ENCODE data around the gene PRCC.

- no peak for TF ChIP-seq POLR2A (IDR thresholded peaks at IDR 0.05)
- TF ChIP-seq, protein P1, sequence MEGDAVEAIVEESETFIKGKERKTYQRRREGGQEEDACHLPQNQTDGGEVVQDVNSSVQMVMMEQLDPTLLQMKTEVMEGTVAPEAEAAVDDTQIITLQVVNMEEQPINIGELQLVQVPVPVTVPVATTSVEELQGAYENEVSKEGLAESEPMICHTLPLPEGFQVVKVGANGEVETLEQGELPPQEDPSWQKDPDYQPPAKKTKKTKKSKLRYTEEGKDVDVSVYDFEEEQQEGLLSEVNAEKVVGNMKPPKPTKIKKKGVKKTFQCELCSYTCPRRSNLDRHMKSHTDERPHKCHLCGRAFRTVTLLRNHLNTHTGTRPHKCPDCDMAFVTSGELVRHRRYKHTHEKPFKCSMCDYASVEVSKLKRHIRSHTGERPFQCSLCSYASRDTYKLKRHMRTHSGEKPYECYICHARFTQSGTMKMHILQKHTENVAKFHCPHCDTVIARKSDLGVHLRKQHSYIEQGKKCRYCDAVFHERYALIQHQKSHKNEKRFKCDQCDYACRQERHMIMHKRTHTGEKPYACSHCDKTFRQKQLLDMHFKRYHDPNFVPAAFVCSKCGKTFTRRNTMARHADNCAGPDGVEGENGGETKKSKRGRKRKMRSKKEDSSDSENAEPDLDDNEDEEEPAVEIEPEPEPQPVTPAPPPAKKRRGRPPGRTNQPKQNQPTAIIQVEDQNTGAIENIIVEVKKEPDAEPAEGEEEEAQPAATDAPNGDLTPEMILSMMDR (IDR thresholded peaks at IDR 0.05), result no peak
These were observed 81.8 kb downstream of the PRCC start for GRCh38 chr1:156849151-156849496.

Measured in adrenal gland (tissue), 5 donors.